Measurements from ENCODE around the gene PREX1. TPM values are rescaled to one million over a fixed set of nuclear protein-coding genes. Genes with fewer than 3 reads are reported as not detected.

The PREX1 gene
- total RNA-seq, 1 experiment from 2014 or later: 3.3 TPM

DNA sequence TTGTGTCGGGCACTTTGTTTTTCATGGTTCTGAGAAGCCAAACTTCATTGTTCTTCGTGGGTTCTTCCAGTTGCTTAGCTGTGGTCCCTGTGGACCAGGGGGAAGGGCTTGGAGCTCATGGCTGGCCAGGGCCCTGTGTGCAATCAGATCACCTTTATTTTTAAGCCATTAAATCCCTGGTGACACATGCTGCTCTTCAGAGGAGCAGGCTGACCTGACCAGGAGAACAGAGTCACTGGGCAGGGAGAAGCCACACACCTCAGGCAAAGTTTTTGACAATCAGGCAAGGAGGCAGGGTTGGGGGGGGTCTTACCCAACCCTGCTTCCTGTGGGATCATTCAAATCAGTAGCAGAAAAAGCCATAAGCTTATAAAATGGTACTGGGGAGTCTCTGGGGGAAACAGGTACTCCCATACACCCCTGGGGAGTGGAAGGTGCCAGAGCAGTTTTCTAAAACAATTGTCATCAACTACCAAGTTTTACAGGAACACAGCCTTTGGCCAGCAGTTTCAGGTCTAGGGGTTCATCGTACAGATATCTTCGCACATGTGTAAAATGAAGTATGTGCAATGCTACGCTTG is 37.0 kb upstream of the PREX1 start:
- Histone ChIP-seq H3K79me2 (ENCODE audit: low read depth) (no peaks in the 10 kb centered on the region), H3K4me3 (no peak overlapping the region), H3K27ac (no peak overlapping the region), H3K9me2 (ENCODE audit: insufficient read depth) (no peaks in the 10 kb centered on the region), H4K20me1 (ENCODE audit: insufficient read depth) (no peaks in the 10 kb centered on the region), H3K4me1 (replicated peaks; ENCODE audit: insufficient read depth) (0 out of 2 replicates have a peak, but pooled peaks cover 5% of the 10 kb centered on the region), H3K9me3 (ENCODE audit: insufficient read depth, low read depth) (no peaks in the 10 kb centered on the region), H2AFZ (no peak overlapping the region), H3F3A (ENCODE audit: insufficient read depth, low read depth) (no peaks in the 10 kb centered on the region), H3K36me3 (ENCODE audit: low read depth) (no peaks in the 10 kb centered on the region), H3K27me3 (ENCODE audit: insufficient read depth, low read depth) (no peaks in the 10 kb centered on the region), H3K4me2 (no peak overlapping the region)
- intact Hi-C loops (cut with micrococcal nuclease; ENCODE audit: unreplicated experiment): no loop called here
- TF ChIP-seq CTCF (conservative IDR thresholded peaks at IDR 0.05) (no peak), EZH2 (IDR thresholded peaks at IDR 0.05; ENCODE audit: low read depth) (no peak)
- BruUV-seq (replicated peaks): no TSS peak
- no peak for DNase-seq
- ChIA-PET POLR2A (ENCODE audit: unreplicated experiment) (no interaction called here), CTCF (no interaction called here)

GRCh38 chr20:48864254-48864653 is 36.5 kb upstream of the PREX1 start:
- no peak for DNase-seq
- Histone ChIP-seq H3K4me3 (no peak overlapping the region), H3K27ac (no peak overlapping the region), H2AFZ (no peak overlapping the region), H3K27me3 (ENCODE audit: insufficient read depth, low read depth) (no peaks in the 10 kb centered on the region), H3K36me3 (ENCODE audit: low read depth) (no peaks in the 10 kb centered on the region), H3K9me3 (ENCODE audit: insufficient read depth, low read depth) (no peaks in the 10 kb centered on the region), H3K9me2 (ENCODE audit: insufficient read depth) (no peaks in the 10 kb centered on the region), H3F3A (ENCODE audit: insufficient read depth, low read depth) (no peaks in the 10 kb centered on the region), H3K4me2 (no peak overlapping the region), H3K79me2 (ENCODE audit: low read depth) (no peaks in the 10 kb centered on the region), H3K4me1 (replicated peaks; ENCODE audit: insufficient read depth) (0 out of 2 replicates have a peak, but pooled peaks cover 5% of the 10 kb centered on the region), H4K20me1 (ENCODE audit: insufficient read depth) (no peaks in the 10 kb centered on the region)
- TF ChIP-seq CTCF (conservative IDR thresholded peaks at IDR 0.05) (no peak), EZH2 (IDR thresholded peaks at IDR 0.05; ENCODE audit: low read depth) (no peak)
- CTCF ChIA-PET: no interaction called here
- POLR2A ChIA-PET (ENCODE audit: unreplicated experiment): no interaction called here
- intact Hi-C loops (cut with micrococcal nuclease; ENCODE audit: unreplicated experiment): no loop called here
- BruUV-seq (replicated peaks): no TSS peak

DNA sequence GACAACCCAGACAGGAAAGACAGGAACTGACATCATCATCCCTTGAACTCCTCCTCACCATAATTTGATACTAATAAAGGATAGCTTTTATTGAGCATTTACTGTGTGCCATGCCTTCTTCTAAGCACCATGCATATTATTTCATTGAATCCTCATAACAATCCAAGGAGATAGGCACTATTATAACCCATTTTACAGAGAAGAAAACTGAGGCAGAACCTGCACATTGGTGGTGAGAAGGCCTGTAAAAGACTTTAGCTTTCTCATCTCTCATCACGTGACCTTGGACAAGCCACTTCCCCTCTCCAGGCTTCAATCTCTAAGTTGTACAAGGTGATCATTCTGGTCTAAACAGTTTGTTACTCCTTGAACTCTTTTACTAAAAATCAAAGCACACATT is 34.5 kb upstream of the PREX1 start:
- no TSS peak for BruUV-seq (replicated peaks)
- intact Hi-C loops (cut with micrococcal nuclease; ENCODE audit: unreplicated experiment): no loop called here
- no peaks in the 10 kb centered on the region for H3K9me3 ChIP-seq (ENCODE audit: insufficient read depth, low read depth)
- ChIA-PET CTCF (no interaction called here), POLR2A (ENCODE audit: unreplicated experiment) (no interaction called here)
- DNase-seq: no peak
- H3F3A ChIP-seq (ENCODE audit: insufficient read depth, low read depth): no peaks in the 10 kb centered on the region
- no peaks in the 10 kb centered on the region for H3K27me3 ChIP-seq (ENCODE audit: insufficient read depth, low read depth)
- H3K27ac ChIP-seq: no peak overlapping the region
- no peaks in the 10 kb centered on the region for H4K20me1 ChIP-seq (ENCODE audit: insufficient read depth)
- H3K4me2 ChIP-seq: no peak overlapping the region
- no peak for TF ChIP-seq EZH2 (IDR thresholded peaks at IDR 0.05; ENCODE audit: low read depth)
- no peak for TF ChIP-seq CTCF (conservative IDR thresholded peaks at IDR 0.05)
- no peaks in the 10 kb centered on the region for H3K36me3 ChIP-seq (ENCODE audit: low read depth)
- H3K4me1 ChIP-seq (replicated peaks; ENCODE audit: insufficient read depth): 0 out of 2 replicates have a peak, but pooled peaks cover 5% of the 10 kb centered on the region
- no peak overlapping the region for H2AFZ ChIP-seq
- no peaks in the 10 kb centered on the region for H3K9me2 ChIP-seq (ENCODE audit: insufficient read depth)
- no peaks in the 10 kb centered on the region for H3K79me2 ChIP-seq (ENCODE audit: low read depth)
- no peak overlapping the region for H3K4me3 ChIP-seq

Measured in PC-9 (cell line).